Breast epithelium (tissue), 3 donors: ENCODE results near the gene TXNDC15.

Source experiments
- POLR2A ChIP-seq: fragments of 450-650 bp; IDR thresholded peaks from one replicate; pipeline ENCODE4 v1.6.1; 2016; ENCODE audit warnings: antibody characterized with exemption, mild to moderate bottlenecking, moderate library complexity
- POLR2AphosphoS5 ChIP-seq, 3 donors: sonication (generic); formaldehyde crosslinking; IDR thresholded peaks; one replicate each; pipeline ENCODE4 v1.6.1; 2017; ENCODE audit warnings: antibody characterized with exemption in 3 of 3
- TF ChIP-seq, protein P1 (sequence below), 3 donors: fragments of 450-650 bp; IDR thresholded peaks; one replicate each; pipeline ENCODE4 v1.5.1; 2016 to 2017; ENCODE audit warnings: antibody characterized with exemption in 3 of 3, mild to moderate bottlenecking in 3 of 3, moderate library complexity in 3 of 3

DNA sequence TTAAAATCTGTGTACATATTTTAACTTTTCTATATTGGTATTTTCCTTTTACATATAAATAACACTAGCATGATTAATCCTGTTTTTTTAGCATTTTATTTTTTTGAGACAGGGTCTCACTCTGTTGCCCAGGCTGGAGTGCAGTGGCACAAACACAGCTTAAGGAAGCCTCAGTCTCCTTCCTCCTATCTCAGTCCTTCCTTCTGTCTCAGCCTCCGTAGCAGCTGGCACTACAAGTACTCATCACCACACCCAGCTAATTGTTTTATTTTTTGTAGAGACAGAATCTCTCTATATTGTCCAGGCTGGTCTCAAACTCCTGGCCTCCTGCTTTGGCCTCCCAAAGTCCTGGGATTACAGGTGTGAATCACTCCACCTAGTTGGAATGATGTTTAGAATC is 29.9 kb upstream of the TXNDC15 start:
- TF ChIP-seq, protein P1, sequence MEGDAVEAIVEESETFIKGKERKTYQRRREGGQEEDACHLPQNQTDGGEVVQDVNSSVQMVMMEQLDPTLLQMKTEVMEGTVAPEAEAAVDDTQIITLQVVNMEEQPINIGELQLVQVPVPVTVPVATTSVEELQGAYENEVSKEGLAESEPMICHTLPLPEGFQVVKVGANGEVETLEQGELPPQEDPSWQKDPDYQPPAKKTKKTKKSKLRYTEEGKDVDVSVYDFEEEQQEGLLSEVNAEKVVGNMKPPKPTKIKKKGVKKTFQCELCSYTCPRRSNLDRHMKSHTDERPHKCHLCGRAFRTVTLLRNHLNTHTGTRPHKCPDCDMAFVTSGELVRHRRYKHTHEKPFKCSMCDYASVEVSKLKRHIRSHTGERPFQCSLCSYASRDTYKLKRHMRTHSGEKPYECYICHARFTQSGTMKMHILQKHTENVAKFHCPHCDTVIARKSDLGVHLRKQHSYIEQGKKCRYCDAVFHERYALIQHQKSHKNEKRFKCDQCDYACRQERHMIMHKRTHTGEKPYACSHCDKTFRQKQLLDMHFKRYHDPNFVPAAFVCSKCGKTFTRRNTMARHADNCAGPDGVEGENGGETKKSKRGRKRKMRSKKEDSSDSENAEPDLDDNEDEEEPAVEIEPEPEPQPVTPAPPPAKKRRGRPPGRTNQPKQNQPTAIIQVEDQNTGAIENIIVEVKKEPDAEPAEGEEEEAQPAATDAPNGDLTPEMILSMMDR (IDR thresholded peaks at IDR 0.05): no peak
- no peak for TF ChIP-seq POLR2AphosphoS5 (IDR thresholded peaks at IDR 0.05)
- TF ChIP-seq POLR2A: no peak
